LNCAP (cell line): ENCODE results near the gene SLC15A4.

Experiments
- CTCF ChIP-seq: fragments of 450-650 bp; IDR thresholded peaks from 2 replicates; pipeline ENCODE4 v1.5.1; 2017; ENCODE audit warnings: mild to moderate bottlenecking

SLC15A4 gene

DNA sequence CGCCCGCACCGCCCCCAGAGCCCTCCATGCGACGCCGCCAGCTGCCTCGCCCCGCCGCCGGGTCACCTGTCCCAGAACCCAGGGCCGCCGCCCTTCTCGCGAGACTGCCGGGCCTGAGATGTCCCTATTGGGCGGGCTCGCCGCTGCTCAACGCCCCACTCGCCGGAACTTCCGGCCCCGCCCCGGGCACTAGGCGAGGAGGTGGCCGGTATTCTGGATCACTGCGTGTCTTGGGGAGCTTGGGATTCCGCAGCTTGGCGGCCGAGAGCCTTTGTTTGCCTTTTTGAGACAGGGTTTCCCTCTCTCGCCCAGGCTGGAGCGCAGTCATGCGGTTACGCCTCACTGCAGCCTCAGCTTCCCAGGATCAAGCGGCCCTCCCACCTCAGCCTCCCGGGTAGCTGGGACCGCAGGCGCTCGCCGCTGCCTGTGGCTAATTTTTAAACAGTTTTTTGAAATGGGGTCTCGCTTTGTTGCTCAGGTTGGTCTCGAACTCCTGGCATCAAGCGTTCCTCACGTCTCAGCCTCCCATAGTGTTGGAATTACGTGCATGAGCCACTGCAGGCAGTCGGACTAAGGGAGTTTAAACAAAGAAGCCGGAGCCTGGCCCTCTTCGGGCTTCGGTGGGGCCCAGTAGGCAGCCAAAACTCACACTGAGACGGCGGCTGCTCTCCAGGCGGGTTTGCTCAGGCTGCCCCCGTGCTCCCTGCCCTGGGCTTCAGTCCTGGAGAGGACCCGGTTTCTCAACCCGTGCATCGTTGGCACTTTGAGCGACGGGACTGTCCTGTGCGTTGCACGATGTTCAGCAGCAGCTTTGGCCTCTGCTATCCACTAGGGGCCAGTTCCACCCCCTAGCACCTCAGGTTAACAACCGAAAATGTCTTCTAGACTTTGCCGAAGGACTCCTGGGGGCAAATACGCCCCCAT lies at the start of gene SLC15A4:
Gene SLC15A4 (minus strand): TSS at position 43 of the 924 bp plus-strand sequence. CDS start 15 bp downstream, at position 28.
- TF ChIP-seq CTCF, result no peak

- no peak for TF ChIP-seq CTCF
These were observed 48.5 kb upstream of the SLC15A4 start for GRCh38 chr12:128872303-128872702.

- TF ChIP-seq CTCF, result no peak
These were observed 47.7 kb upstream of the SLC15A4 start for GRCh38 chr12:128871516-128871892.

- TF ChIP-seq CTCF, result no peak
These were observed 43.7 kb upstream of the SLC15A4 start for GRCh38 chr12:128867466-128867865.

DNA sequence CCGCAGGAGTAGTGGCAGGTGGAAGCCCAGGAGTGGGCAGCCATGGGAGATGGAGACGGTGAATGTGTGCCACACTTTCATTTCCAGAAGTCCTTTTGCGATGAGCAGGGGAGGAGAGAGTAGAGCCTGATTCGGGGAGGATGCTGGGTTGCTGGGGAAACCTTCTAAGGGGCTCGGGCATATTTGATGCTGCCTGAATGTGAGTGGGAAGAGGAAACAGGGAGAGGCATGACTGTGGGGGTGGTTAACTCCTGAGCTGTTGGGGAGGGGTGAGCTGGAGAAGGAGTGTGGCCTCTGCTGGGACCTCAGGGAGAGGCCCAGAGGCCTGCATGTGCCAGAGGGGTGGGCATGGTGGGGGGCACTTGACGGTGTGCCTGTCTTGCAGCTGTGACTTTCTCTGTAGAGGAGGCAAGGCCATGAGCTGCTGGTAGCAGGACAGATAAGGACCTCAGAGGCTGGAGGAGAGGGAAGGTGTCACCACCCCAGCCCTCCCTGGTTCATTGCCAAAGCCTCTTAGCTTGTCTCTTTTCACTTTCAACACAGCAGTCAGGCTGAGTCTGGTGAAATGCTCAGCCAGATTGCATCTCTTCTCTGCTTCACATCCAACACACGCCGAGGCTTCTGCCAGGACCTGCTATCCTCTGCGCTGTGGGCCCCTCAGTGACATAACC lies 40.9 kb upstream of the SLC15A4 start:
- TF ChIP-seq CTCF, result no peak

DNA sequence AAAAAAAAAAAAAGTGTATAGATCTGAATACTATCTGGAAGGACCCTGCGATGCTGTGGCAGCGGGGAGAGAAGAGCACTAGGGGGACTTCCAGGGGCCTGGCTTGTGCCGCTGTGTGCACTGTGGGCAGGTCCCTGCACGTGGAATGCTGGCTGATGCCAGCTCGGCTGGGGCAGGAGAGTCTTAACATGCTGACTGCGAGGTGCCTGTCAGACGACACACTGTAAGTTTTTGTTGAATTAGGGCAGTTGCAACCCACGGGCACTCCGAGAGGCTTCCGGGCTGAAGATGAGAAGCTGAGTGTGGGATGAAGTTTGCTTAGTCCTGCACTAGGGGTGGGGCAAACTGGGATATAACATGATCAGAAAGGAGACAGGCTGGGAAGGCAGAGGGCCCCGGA lies 40.2 kb upstream of the SLC15A4 start:
- no peak for TF ChIP-seq CTCF

- TF ChIP-seq CTCF, result no peak
These were observed 37.7 kb upstream of the SLC15A4 start for GRCh38 chr12:128861226-128862016.
